HG02571 (cell line): ENCODE results near the gene PPT1.
"Not testable (repeated sequence)": the region's sequence is repeated elsewhere in the genome, so short reads cannot be mapped to it uniquely, and the experiment has no call there.

Experiments
- ATAC-seq: cut with Tn5 transposase; IDR thresholded peaks from one replicate; pipeline ENCODE4 v1.9.1; 2021; ENCODE audit warnings: mild to moderate bottlenecking, moderate library complexity; ENCODE audit not compliant: unreplicated experiment

PPT1 gene

GRCh38 chr1:40092706-40093639, 4.1 kb downstream of the PPT1 start:
- ATAC-seq: no peak

GRCh38 chr1:40092241-40092640, 4.8 kb downstream of the PPT1 start:
- ATAC-seq: no peak

DNA sequence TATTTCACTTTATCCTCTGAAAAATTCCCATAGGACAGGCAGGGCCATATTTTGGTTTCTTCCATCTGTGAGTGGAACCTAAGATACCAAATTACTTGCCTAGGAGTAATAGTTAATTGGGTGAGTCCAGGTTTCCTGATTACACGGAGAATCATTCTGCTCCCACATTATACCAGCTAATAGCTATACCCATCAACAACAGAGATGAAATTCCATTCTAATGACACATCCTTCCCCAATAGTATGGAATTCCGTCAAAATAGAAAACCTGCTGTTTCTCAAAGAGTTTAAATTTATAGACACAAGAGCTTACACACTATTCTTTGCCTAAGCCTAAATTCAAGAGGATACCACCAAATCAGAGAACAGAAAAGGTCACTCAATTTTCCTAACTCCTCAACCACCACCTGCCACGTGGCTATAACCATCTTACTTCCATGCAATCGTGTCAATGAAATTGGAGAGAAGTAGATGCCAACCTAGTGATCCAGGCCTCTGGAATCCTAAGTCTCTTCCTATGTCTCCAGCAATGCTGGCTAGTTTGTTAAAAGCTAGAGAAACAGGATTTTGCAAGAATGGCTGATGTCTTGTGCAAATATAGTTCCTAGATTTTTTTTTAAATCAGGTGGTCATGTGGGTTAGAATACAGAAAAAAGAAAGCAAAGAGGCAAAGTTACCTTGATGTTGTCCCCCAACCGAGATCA, 6.2 kb downstream of the PPT1 start:
- ATAC-seq: no peak

GRCh38 chr1:40084750-40085149, 12.3 kb downstream of the PPT1 start:
- not testable (repeated sequence) for ATAC-seq

DNA sequence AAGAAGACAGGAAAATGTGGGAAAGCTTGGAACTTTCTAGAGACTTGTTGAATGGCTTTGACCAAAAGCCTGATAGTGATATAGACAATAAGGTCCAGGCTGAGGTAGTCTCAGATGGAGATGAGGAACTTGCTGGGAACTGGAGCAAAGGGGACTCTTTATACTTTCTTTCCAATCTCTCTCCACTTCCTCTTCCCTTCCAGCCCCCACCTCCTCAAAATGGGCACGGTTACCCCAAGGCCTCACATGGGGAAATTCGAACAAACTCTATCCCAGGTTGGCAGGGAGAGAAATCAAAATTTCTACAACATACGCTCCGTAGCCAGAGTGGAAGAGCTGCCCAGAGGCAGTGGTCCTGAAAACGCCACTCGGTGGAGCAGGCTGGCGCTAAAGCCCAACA, 15.2 kb downstream of the PPT1 start:
- no peak for ATAC-seq

DNA sequence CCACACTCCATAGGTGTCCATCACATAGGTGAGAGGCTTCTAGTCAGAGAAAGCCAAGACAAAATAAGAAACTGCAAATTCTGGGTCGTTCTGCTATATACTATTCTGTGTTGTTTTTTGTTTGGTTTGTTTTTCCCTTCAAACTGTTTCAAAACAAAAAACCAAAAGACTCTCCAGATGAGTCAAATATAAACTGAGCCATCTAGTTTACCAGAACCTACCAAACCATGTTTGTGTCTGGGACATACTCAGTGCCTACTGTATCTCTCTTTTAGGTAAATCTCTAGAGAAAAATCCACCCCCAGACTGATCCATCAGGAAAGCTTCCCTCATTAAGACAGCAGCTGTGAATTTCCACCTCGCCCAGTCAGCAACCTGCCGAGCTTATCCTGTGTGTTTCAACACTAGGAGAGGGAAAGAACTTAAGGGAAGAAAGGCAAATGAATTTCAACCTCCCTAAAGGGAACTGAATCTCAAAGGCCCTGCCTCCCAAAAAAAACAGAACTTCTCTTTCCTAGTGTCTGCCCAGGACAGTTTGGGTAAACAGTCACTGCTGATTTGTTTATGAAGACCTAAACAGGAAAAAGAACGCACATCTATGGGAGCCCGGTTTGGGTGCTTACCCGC, 17.2 kb downstream of the PPT1 start:
- no peak for ATAC-seq

DNA sequence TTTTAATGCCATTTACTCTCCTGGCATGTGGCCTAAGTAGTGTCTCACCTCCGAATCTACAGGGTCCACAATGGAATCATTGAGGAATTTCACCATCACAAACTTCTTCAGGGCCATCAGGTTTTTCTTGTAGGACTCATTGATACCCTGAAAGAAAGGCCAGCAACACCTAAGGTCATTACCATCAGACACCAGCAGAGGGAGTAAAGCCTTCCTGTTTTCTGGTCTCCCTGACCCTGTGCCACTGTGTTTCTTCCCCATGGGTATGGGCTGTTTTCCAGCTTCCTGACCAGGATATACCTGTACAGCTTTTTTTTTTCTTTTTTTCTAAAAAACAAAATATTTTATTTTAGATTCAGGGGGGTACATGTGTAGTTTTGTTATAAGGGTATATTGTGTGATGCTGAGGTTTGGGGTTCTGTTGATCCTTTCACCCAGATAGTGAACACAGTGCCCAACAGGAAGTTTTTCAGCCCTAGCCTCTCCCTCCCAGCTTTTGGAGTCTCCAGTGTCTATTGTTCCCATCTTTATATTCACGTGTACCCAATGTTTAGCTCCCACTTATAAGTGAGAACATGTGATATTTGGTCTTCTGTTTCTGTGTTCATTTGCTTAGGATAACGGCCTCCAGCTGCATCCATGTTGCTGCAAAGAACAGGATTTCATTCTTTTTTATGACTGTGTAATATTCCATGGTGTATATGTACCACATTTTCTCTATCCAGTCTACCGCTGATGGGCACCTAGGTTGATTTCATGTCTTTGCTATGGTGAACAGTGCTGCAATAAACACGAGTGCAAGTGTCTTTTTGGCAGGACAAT, 18.3 kb downstream of the PPT1 start:
- no peak for ATAC-seq

DNA sequence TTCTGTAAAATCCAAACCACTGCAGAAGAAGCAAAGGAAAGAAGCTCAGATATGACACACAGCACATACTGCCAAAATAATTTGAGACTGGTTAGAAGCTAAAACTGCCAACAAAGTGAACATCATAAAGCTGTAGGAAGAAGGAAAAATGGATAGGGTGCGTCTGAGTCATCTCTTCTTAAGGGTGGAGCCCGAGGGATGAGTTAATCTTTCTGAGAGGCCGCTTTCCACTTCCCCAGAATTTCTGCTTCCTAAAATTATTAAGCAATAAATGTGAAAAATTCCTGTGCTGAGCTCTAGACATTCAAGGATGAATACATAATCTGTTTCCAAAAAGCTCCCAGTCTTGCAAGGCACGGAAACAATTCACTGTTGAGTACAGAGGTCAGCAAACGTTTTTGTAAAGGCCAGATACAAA, 20.1 kb downstream of the PPT1 start:
- no peak for ATAC-seq

DNA sequence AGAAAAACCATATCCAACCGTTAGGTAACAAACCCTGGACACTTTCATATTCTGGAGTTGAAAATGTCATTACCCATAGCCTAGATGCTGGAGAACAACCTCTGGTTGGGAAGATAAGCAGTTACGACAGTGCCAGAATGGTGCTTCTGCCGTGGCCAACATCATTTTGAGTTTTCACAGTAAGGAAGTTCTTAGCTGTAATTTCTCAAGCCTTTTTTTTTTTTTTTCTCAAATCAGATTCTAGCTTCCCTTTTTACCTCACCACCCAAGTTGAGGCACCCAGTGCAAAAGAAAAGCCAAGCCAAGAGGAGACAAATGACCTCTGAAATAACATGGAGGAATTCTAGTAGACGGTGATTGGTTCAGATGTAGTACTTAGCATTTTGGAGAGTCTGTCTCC, 21.8 kb downstream of the PPT1 start:
- no peak for ATAC-seq

- no peak for ATAC-seq
These were observed 24.0 kb downstream of the PPT1 start for GRCh38 chr1:40073062-40073461.

DNA sequence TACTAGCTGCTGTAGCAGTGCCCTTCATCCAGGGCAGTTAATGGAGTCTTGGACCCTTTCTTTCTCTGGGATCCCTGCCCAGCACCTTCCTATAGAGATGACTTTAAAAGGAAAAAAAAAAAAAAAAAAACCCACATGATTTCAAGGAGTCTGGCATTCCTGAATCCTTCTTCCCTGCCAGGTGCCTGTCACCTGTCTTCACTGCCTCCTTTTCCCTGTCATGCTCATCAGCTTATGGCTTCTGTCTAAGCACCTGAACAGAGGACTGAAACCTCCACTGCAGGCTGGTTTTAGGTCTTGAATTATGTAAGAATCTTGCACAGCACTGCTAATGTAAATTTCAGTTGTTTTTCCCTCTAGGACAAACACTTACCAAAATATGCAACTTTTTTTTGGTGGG, 24.9 kb downstream of the PPT1 start:
- ATAC-seq: no peak

DNA sequence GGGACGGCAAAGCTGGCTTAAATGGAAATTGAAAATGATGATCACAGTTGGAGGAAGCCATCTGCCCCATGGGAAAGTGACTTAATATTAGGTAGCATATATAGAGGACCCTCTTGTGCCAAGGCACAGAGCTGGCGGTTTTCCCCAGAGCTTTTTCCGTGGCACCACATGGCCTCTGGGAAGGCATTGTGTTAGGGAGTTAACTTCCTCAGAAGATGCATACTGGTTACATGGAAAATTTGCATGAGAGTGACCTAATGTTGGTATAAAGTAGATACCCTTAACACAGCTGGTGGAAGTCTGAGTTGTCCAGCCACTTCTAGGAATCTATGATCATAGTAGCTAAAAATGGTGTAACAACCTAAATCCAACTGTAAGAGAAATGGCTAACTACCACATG, 29.2 kb downstream of the PPT1 start:
- ATAC-seq: no peak

DNA sequence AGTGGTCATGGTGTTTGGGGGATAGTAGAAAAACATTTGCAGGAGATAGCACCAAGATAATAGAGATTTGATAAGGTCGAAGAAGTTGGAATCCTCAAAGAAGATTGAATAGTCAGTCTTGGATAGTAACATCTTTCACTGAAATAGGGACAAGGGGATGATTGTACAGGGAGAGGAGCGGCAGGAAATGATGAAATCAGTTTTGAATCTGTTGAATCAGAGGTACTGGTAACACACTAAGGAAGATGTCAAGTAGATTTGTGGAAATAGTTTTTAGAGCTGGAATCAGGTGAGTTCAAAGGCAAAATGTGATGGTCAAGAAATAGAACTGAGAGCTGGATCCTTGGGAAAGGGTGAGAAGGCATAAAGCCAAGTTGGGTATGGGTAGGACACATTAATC, 30.0 kb downstream of the PPT1 start:
- no peak for ATAC-seq

DNA sequence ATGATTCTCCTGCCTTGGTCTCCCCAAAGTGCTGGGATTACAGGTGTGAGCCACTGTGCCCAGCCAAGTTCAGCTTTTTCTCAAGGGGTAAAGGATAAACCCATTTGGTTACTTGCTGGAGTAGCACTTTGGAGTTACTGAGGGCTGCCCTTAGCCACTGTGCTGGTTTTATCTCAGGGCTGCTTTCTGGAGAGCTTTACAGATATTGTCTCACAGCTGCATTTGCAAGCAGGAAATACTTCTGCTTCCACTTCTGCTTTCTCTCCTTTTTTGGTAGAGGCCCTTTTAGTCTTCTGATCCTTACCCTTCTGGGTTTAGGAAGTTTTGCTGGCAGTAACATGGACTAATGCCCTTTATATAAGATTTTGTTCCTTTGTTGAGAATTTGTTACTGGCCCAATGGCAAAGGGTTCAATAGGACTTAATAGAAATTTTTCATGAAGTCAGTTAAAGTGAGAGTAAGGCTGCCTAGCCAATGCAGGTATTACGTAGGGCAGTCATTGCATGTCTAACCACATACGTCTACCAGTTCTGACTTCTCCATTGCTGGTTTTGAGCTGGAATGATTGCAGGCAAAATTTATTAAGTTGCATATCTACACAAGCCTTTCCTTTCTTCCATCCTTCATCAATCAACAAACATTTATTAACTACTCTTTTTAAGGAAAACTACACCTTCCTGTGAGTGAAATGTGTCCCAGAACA, 32.1 kb downstream of the PPT1 start:
- ATAC-seq: peak; percentile 70

GRCh38 chr1:40059960-40060750, 36.9 kb downstream of the PPT1 start:
- ATAC-seq: no peak

- ATAC-seq: no peak
These were observed 37.6 kb downstream of the PPT1 start for GRCh38 chr1:40059338-40059959.

DNA sequence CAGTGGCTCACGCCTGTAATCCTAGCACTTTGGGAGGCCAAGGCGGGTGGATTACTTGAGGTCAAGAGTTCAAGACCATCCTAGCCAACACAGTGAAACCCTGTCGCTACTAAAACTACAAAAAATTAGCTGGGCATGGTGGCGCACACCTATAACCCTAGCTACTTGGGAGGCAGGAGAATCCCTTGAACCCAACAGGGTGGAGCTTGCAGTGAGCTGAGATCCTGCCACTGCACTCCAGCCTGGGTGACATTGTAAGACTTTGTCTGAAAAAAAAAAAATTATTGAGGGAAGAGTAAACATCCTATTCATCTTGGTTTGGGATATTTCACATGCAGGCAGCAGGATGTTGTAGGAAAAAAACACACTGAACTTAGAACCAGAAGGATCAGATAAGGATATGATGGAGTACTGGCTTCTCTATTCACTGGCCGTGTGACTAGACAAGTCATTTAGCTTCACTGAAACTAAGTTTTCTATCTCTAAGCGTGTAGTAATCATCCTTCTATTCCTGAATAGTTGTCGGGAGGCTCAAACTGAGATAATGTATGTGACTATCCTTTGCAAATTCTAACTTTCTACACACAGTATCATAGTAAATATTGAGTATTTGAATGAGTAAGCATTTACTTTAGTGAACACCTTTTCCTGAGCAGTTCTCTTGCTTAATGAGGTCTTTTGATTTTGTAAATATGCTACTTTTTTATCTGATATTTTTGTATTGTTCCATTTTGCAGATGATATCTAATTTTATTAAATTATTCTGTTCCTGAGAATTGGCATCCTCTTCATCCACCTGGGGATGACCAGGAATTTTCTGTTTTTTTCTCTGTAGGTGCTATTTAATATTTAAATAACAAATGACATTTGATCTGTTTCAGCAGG, 38.4 kb downstream of the PPT1 start:
- ATAC-seq: no peak

- ATAC-seq: no peak
These were observed 39.0 kb downstream of the PPT1 start for GRCh38 chr1:40058097-40058452.
